VCaP (cell line): ENCODE results near the gene SPINK5.

ENCODE experiments used
- H3K27ac ChIP-seq: fragments of 450-650 bp; 2 replicates; pipeline ENCODE4 v1.5.1; 2017
- CTCF ChIP-seq: fragments of 450-650 bp; conservative IDR thresholded peaks from 2 replicates; pipeline ENCODE4 v1.5.1; 2017; ENCODE audit warnings: mild to moderate bottlenecking, moderate library complexity

SPINK5 gene

GRCh38 chr5:148176480-148176879 lies 112.7 kb downstream of the SPINK5 start:
- H3K27ac ChIP-seq, result no peak overlapping the region
- TF ChIP-seq CTCF, result no peak

- H3K27ac ChIP-seq, result no peak overlapping the region
Observed at GRCh38 chr5:148177207-148177606, 113.4 kb downstream of the SPINK5 start.

GRCh38 chr5:148179234-148179824 lies 115.5 kb downstream of the SPINK5 start:
- H3K27ac ChIP-seq, result no peak overlapping the region
- TF ChIP-seq CTCF, result peak; percentile 76

More at GRCh38 chr5:148177207-148177606, 113.4 kb downstream of the SPINK5 start:
- no peak for TF ChIP-seq CTCF

- no peak for TF ChIP-seq CTCF
- no peak overlapping the region for H3K27ac ChIP-seq
Observed at GRCh38 chr5:148186248-148187003, 122.6 kb downstream of the SPINK5 start.
